NT2/D1 (cell line): ENCODE data around the gene PLA2G6.
"Not testable (repeated sequence)": the region's sequence is repeated elsewhere in the genome, so short reads cannot be mapped to it uniquely, and the experiment has no call there.

ENCODE experiments used
- DNase-seq: peaks from one replicate; pipeline ENCODE4 v3.0.0-alpha.2; 2011; ENCODE audit warnings: low read depth, low spot score
- H3K27me3 ChIP-seq: 2 replicates; pipeline ENCODE4 v1.6.0; 2011; ENCODE audit warnings: mild to moderate bottlenecking; ENCODE audit not compliant: insufficient read length, insufficient read depth
- H3K36me3 ChIP-seq: 2 replicates; pipeline ENCODE4 v1.6.1; 2011; ENCODE audit warnings: mild to moderate bottlenecking, low read length, mixed read lengths; ENCODE audit not compliant: insufficient read depth, insufficient read length
- H3K4me1 ChIP-seq: 2 replicates; pipeline ENCODE4 v1.5.1; 2011; ENCODE audit not compliant: insufficient read depth, insufficient read length
- H3K4me3 ChIP-seq: 2 replicates; pipeline ENCODE4 v1.5.1; 2011; ENCODE audit warnings: low read depth; ENCODE audit not compliant: insufficient read length
- H3K9ac ChIP-seq: 2 replicates; pipeline ENCODE4 v1.6.0; 2011; ENCODE audit warnings: low read depth; ENCODE audit not compliant: insufficient read length
- H3K9me3 ChIP-seq: 2 replicates; pipeline ENCODE4 v1.5.1; 2011; ENCODE audit warnings: mild to moderate bottlenecking, low read length; ENCODE audit not compliant: insufficient read depth
- SUZ12 ChIP-seq: IDR thresholded peaks from 2 replicates; pipeline ENCODE4 v1.6.1; 2011; ENCODE audit not compliant: insufficient read length, insufficient read depth; ENCODE audit errors: extremely low read depth
- YY1 ChIP-seq: IDR thresholded peaks from 2 replicates; pipeline ENCODE4 v1.6.1; 2011; ENCODE audit not compliant: insufficient read length, insufficient read depth
- ZNF274 ChIP-seq: IDR thresholded peaks from 2 replicates; pipeline ENCODE4 v1.6.1; 2011; ENCODE audit warnings: mild to moderate bottlenecking, low read depth, low read length

PLA2G6 gene

DNA sequence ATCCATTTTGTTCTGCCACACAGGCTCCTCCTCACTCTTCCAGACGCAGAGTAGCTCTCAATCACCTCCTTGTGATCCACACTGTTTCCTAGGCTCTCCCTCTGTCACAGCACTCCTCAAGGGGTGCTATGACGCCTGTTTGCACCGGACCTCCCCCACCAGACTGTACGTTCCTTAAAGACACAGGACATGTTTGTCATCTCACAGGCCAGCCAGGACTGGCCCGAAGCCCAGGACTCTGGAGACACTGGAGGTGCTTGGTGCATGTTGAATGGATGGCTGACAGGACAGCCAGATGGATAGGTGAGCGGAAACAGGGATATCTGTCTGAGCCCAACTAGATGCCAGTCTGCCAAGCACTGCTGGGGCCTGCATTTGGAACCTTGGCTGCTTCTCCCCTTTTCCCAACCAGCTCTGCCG is 13.6 kb downstream of the PLA2G6 start:
- Histone ChIP-seq H3K9me3 (no peaks in the 10 kb centered on the region), H3K4me3 (no peak overlapping the region), H3K9ac (no peak overlapping the region), H3K4me1 (peaks cover 3% of the 10 kb centered on the region), H3K27me3 (no peaks in the 10 kb centered on the region), H3K36me3 (peaks cover 9% of the 10 kb centered on the region)
- DNase-seq = no peak
- TF ChIP-seq YY1 (no peak), ZNF274 (no peak), SUZ12 (no peak)

DNA sequence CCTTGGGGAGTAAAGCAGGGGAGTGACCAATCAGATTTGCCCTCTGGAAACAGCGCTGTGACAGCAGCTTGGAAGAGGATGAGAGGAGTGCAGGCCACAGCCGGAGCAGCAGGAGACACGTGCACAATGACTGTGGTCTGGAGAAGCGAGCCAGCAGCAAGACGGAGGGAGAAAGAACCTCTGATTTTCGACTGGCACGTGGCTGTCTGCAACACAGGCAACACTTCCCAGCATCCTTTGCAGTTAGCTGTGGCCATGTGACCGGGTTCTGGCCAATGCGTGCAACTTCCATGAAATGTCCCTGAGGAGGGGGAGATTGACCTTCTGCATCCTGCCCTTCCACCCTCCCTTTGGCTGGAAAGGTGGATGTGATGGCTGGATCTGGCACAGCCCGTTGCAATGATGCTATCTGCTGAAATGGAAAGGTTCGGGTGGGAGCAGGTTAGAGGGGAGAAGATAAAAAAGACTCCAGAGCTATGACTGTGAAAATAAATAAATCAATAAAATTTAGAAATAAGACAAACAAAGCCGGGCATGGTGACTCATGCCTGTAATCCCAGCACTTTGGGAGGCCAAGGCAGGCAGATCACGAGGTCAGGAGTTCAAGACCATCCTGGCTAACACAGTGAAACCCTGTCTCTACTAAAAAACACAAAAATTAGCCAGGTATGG is 15.6 kb downstream of the PLA2G6 start:
- no peak for DNase-seq
- Histone ChIP-seq H3K4me1 (peaks cover 3% of the 10 kb centered on the region), H3K27me3 (no peaks in the 10 kb centered on the region), H3K4me3 (no peak overlapping the region), H3K9ac (no peak overlapping the region), H3K36me3 (peaks cover 9% of the 10 kb centered on the region), H3K9me3 (no peaks in the 10 kb centered on the region)
- no peak for TF ChIP-seq YY1
- no peak for TF ChIP-seq ZNF274
- no peak for TF ChIP-seq SUZ12

GRCh38 chr22:38164551-38164918 is 17.1 kb downstream of the PLA2G6 start:
- H3K4me3 ChIP-seq = no peak overlapping the region
- H3K4me1 ChIP-seq = peaks cover 3% of the 10 kb centered on the region

GRCh38 chr22:38163844-38164550 is 17.6 kb downstream of the PLA2G6 start:
- no peak for DNase-seq
- TF ChIP-seq SUZ12 (no peak), YY1 (no peak), ZNF274 (no peak)
- Histone ChIP-seq H3K36me3 (peaks cover 9% of the 10 kb centered on the region), H3K9me3 (no peaks in the 10 kb centered on the region), H3K4me3 (no peak overlapping the region), H3K4me1 (peaks cover 3% of the 10 kb centered on the region), H3K27me3 (no peaks in the 10 kb centered on the region), H3K9ac (no peak overlapping the region)

More at GRCh38 chr22:38164551-38164918, 17.1 kb downstream of the PLA2G6 start:
- H3K9me3 ChIP-seq = no peaks in the 10 kb centered on the region
- H3K27me3 ChIP-seq = no peaks in the 10 kb centered on the region
- no peak for TF ChIP-seq ZNF274
- TF ChIP-seq YY1 = no peak
- no peak for TF ChIP-seq SUZ12
- H3K36me3 ChIP-seq = peaks cover 9% of the 10 kb centered on the region
- H3K9ac ChIP-seq = no peak overlapping the region
- DNase-seq = no peak

- H3K36me3 ChIP-seq = peaks cover 7% of the 10 kb centered on the region
- peaks cover 3% of the 10 kb centered on the region for H3K4me1 ChIP-seq
- no peak overlapping the region for H3K9ac ChIP-seq
- no peak for TF ChIP-seq YY1
- no peak for TF ChIP-seq ZNF274
- no peak for TF ChIP-seq SUZ12
- no peak for DNase-seq
- H3K4me3 ChIP-seq = no peak overlapping the region
- no peaks in the 10 kb centered on the region for H3K9me3 ChIP-seq
- no peaks in the 10 kb centered on the region for H3K27me3 ChIP-seq
Observed at GRCh38 chr22:38162881-38163843, 18.5 kb downstream of the PLA2G6 start.

DNA sequence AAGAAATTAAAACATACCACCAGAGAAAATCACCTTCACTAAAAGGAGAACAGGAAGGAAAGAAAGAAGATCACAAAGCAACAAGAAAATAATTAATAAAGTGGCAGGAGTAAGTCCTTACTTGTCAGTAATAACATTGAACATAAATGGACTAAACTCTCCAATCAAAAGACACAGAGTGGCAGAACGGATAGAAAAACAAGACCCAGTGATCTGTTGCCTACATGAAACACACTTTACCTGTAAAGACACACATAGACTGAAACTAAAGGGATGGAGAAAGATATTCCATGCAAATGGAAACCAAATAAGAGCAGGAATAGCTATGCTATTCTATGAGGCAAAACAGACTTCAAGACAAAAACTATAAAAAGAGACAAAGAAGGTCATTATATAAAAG is 25.9 kb downstream of the PLA2G6 start:
- Histone ChIP-seq H3K4me3 (no peak overlapping the region), H3K27me3 (no peaks in the 10 kb centered on the region), H3K36me3 (no peaks in the 10 kb centered on the region), H3K9me3 (no peaks in the 10 kb centered on the region), H3K4me1 (no peaks in the 10 kb centered on the region), H3K9ac (no peak overlapping the region)
- TF ChIP-seq YY1 = no peak
- TF ChIP-seq ZNF274 = no peak
- no peak for TF ChIP-seq SUZ12
- no peak for DNase-seq

GRCh38 chr22:38154563-38154915 is 27.1 kb downstream of the PLA2G6 start:
- not testable (repeated sequence) for H3K4me3 ChIP-seq, H3K9ac ChIP-seq, H3K9me3 ChIP-seq, H3K36me3 ChIP-seq, DNase-seq, H3K27me3 ChIP-seq, H3K4me1 ChIP-seq
